Liver (tissue), 9 donors: ENCODE measurements around the gene OGA. TPM values are rescaled to one million over a fixed set of nuclear protein-coding genes. Genes with fewer than 3 reads are reported as not detected.

Source experiments
- DNase-seq: peaks from one replicate; pipeline ENCODE4 v3.0.0-alpha.2; 2017; ENCODE audit warnings: low spot score
- H3K27ac ChIP-seq, 2 donors: one replicate each; pipeline ENCODE4 v1.7.0; 2013; ENCODE audit warnings: inconsistent platforms in 2 of 2, low read length in 2 of 2, control low read depth in 1 of 2, low read depth in 1 of 2, mild to moderate bottlenecking in 1 of 2
- H3K27me3 ChIP-seq, 4 donors: one replicate each; pipeline versions ENCODE4 v1.6.1 to v1.7.0; 2013; ENCODE audit warnings: low read length in 3 of 4, inconsistent platforms in 1 of 4, mild to moderate bottlenecking in 1 of 4, moderate library complexity in 1 of 4; ENCODE audit not compliant: control insufficient read depth in 4 of 4, insufficient read depth in 4 of 4
- H3K36me3 ChIP-seq, 4 donors: one replicate each; pipeline versions ENCODE4 v1.6.1 to v1.7.0; 2013; ENCODE audit warnings: low read length in 3 of 4, mild to moderate bottlenecking in 3 of 4, low read depth in 1 of 4, moderate library complexity in 1 of 4; ENCODE audit not compliant: control insufficient read depth in 4 of 4, insufficient read depth in 3 of 4
- H3K4me1 ChIP-seq, 4 donors: one replicate each; pipeline versions ENCODE4 v1.6.1 to v1.7.0; 2013; ENCODE audit warnings: low read length in 3 of 4, mild to moderate bottlenecking in 3 of 4, moderate library complexity in 1 of 4; ENCODE audit not compliant: control insufficient read depth in 4 of 4, insufficient read depth in 4 of 4
- H3K4me3 ChIP-seq, 3 donors: one replicate each; pipeline versions ENCODE4 v1.6.1 to v1.7.0; 2013; ENCODE audit warnings: low read length in 3 of 3, control low read depth in 1 of 3, low read depth in 1 of 3, mild to moderate bottlenecking in 1 of 3
- H3K9ac ChIP-seq, 2 donors: one replicate each; pipeline ENCODE4 v1.7.0; 2013; ENCODE audit warnings: low read length in 2 of 2, mild to moderate bottlenecking in 2 of 2, moderate library complexity in 2 of 2, control low read depth in 1 of 2, low read depth in 1 of 2
- H3K9me3 ChIP-seq, 4 donors: one replicate each; pipeline versions ENCODE4 v1.6.1 to v1.7.0; 2013; ENCODE audit warnings: low read length in 3 of 4; ENCODE audit not compliant: control insufficient read depth in 4 of 4
- EGR1 ChIP-seq, 2 donors: IDR thresholded peaks; 2 replicates each; pipeline ENCODE4 v1.6.1; 2016 to 2018; ENCODE audit warnings: antibody characterized with exemption in 2 of 2, low read depth in 2 of 2
- FOXA1 ChIP-seq: IDR thresholded peaks from 2 replicates; pipeline ENCODE4 v1.6.1; 2016; ENCODE audit warnings: antibody characterized with exemption
- GABPA ChIP-seq, 2 donors: IDR thresholded peaks in 1 of 2; conservative IDR thresholded peaks in 1 of 2; 2 replicates each; pipeline ENCODE4 v1.6.1; 2016; ENCODE audit warnings: antibody characterized with exemption in 2 of 2, mild to moderate bottlenecking in 1 of 2, moderate library complexity in 1 of 2
- HNF4A ChIP-seq, 2 donors: conservative IDR thresholded peaks; 2 replicates each; pipeline ENCODE4 v1.6.1; 2016; ENCODE audit warnings: antibody characterized with exemption in 2 of 2, mild to moderate bottlenecking in 2 of 2
- MAX ChIP-seq: IDR thresholded peaks from 2 replicates; pipeline ENCODE4 v1.6.1; 2016; ENCODE audit warnings: antibody characterized with exemption
- NR2F2 ChIP-seq: IDR thresholded peaks from 2 replicates; pipeline ENCODE4 v1.6.1; 2016; ENCODE audit warnings: antibody characterized with exemption
- RAD21 ChIP-seq, 2 donors: IDR thresholded peaks; 2 replicates each; pipeline ENCODE4 v1.6.1; 2016; ENCODE audit warnings: antibody characterized with exemption in 2 of 2, mild to moderate bottlenecking in 2 of 2
- SP1 ChIP-seq: IDR thresholded peaks from 2 replicates; pipeline ENCODE4 v1.6.1; 2018; ENCODE audit warnings: antibody characterized with exemption, mild to moderate bottlenecking
- WGBS: extraction: QIAGEN DNeasy Blood & Tissue Kit; methylation state at CpG from one replicate; pipeline ENCODE4 v1.1.7; 2013; 5-methylcytosine and 5-hydroxymethylcytosine counted together
- polyA plus RNA-seq, 2 donors: library from polyadenylated mRNA; stranded (reverse) in 1 of 2; unstranded in 1 of 2; fragments of 200-250 nt in 1 of 2; fragments of >200 nt in 1 of 2; fragmentation: Nextera tagmentation in 1 of 2; extraction: Ambion mirVana in 1 of 2; gene quantifications; one replicate each; pipeline versions ENCODE4 v1.2.1 to v1.2.3, GENCODE V29; 2013 to 2015
- total RNA-seq, 2 donors: library from RNA; depleted of rRNA; stranded (reverse); fragments of >200 nt; gene quantifications; one replicate each; pipeline ENCODE4 v1.2.3, GENCODE V29; 2014
- TF ChIP-seq, protein P1 (sequence below): IDR thresholded peaks from 2 replicates; pipeline ENCODE4 v1.6.1; 2016; ENCODE audit warnings: antibody characterized with exemption
- TF ChIP-seq, protein P2 (sequence below): IDR thresholded peaks from 2 replicates; pipeline ENCODE4 v1.6.1; 2016; ENCODE audit warnings: antibody characterized with exemption, mild to moderate bottlenecking
- donor health status: healthy.
- donor health status: healthy.
- donor health status: healthy.
- donor health status: healthy.
- donor health status: healthy.

Gene OGA
- total and polyA plus RNA-seq, 4 donors = 18.0 to 64.3 (median 41.4) TPM

DNA sequence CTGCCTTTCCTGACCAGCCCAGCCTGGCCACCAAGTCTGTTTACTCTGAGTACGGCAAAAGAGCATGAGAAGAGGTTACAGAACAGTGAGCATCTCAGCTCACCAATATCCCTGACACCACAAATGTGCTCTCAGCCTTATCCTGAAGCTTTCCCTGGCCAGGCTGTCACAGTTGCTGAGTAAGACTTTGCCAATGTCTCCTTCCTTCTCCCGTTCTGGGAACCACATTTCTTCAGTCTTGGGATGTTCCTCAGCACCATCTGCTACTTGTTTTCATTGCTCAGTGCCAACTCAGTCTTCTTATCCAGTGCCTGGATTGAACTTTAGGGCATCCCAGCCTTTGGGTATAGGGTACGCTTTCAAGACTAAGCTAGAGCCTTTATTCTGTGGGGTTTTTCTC, 32.5 kb upstream of the OGA start:
- Histone ChIP-seq H3K4me3 (no peak overlapping the region), H3K4me1 (peaks cover 0 to 6% (median 1%) of the 10 kb centered on the region in 4 donors), H3K9me3 (no peaks in the 10 kb centered on the region), H3K27me3 (no peaks in the 10 kb centered on the region), H3K27ac (no peak overlapping the region), H3K36me3 (peaks cover 0 to 11% (median 4%) of the 10 kb centered on the region in 4 donors), H3K9ac (no peak overlapping the region)
- 88% methylated on average over 3 of the region's 3 CpGs for WGBS
- no peak for DNase-seq
- TF ChIP-seq SP1 = no peak
- no peak for TF ChIP-seq RAD21 (IDR thresholded peaks at IDR 0.05)
- no peak for TF ChIP-seq GABPA (IDR thresholded peaks at IDR 0.05 in 1 of 2, conservative IDR thresholded peaks at IDR 0.05 in 1 of 2)
- TF ChIP-seq MAX = no peak
- no peak for TF ChIP-seq FOXA1
- no peak for TF ChIP-seq EGR1 (IDR thresholded peaks at IDR 0.05; ENCODE audit: low read depth in 2 of 2)
- no peak for TF ChIP-seq HNF4A (conservative IDR thresholded peaks at IDR 0.05)

- H3K27ac ChIP-seq = peak overlapping the region in 1 of 2 donors; percentile 13
- H3K36me3 ChIP-seq = peaks cover 0 to 12% (median 4%) of the 10 kb centered on the region in 4 donors
- DNase-seq = no peak
- peaks cover under 1 to 6% (median 5%) of the 10 kb centered on the region in 4 donors for H3K4me1 ChIP-seq
- H3K4me3 ChIP-seq = no peak overlapping the region
- H3K27me3 ChIP-seq = no peaks in the 10 kb centered on the region
- no peaks in the 10 kb centered on the region for H3K9me3 ChIP-seq
- TF ChIP-seq, protein P1, sequence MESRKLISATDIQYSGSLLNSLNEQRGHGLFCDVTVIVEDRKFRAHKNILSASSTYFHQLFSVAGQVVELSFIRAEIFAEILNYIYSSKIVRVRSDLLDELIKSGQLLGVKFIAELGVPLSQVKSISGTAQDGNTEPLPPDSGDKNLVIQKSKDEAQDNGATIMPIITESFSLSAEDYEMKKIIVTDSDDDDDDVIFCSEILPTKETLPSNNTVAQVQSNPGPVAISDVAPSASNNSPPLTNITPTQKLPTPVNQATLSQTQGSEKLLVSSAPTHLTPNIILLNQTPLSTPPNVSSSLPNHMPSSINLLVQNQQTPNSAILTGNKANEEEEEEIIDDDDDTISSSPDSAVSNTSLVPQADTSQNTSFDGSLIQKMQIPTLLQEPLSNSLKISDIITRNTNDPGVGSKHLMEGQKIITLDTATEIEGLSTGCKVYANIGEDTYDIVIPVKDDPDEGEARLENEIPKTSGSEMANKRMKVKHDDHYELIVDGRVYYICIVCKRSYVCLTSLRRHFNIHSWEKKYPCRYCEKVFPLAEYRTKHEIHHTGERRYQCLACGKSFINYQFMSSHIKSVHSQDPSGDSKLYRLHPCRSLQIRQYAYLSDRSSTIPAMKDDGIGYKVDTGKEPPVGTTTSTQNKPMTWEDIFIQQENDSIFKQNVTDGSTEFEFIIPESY = no peak
- TF ChIP-seq MAX (no peak), NR2F2 (peak; percentile 53)
- no peak overlapping the region for H3K9ac ChIP-seq
- WGBS = 71% methylated on average over 3 of the region's 3 CpGs
Observed at GRCh38 chr10:101848894-101849351, 30.7 kb upstream of the OGA start.

GRCh38 chr10:101848408-101848807, 30.2 kb upstream of the OGA start:
- peaks cover 0 to 12% (median 4%) of the 10 kb centered on the region in 4 donors for H3K36me3 ChIP-seq
- TF ChIP-seq MAX = peak; percentile 12
- TF ChIP-seq, protein P2, sequence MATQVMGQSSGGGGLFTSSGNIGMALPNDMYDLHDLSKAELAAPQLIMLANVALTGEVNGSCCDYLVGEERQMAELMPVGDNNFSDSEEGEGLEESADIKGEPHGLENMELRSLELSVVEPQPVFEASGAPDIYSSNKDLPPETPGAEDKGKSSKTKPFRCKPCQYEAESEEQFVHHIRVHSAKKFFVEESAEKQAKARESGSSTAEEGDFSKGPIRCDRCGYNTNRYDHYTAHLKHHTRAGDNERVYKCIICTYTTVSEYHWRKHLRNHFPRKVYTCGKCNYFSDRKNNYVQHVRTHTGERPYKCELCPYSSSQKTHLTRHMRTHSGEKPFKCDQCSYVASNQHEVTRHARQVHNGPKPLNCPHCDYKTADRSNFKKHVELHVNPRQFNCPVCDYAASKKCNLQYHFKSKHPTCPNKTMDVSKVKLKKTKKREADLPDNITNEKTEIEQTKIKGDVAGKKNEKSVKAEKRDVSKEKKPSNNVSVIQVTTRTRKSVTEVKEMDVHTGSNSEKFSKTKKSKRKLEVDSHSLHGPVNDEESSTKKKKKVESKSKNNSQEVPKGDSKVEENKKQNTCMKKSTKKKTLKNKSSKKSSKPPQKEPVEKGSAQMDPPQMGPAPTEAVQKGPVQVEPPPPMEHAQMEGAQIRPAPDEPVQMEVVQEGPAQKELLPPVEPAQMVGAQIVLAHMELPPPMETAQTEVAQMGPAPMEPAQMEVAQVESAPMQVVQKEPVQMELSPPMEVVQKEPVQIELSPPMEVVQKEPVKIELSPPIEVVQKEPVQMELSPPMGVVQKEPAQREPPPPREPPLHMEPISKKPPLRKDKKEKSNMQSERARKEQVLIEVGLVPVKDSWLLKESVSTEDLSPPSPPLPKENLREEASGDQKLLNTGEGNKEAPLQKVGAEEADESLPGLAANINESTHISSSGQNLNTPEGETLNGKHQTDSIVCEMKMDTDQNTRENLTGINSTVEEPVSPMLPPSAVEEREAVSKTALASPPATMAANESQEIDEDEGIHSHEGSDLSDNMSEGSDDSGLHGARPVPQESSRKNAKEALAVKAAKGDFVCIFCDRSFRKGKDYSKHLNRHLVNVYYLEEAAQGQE = no peak
- WGBS = 69% methylated on average over 4 of the region's 4 CpGs

More at GRCh38 chr10:101848408-101848807, 30.2 kb upstream of the OGA start:
- Histone ChIP-seq H3K4me3 (no peak overlapping the region), H3K4me1 (peaks cover 2 to 6% (median 5%) of the 10 kb centered on the region in 4 donors), H3K9ac (no peak overlapping the region), H3K9me3 (no peaks in the 10 kb centered on the region), H3K27ac (peak overlapping the region in 1 of 2 donors; percentile 13), H3K27me3 (no peaks in the 10 kb centered on the region)
- DNase-seq = no peak
